DMS53 treated with DMSO at 0.1 percent for 48 hours (cell line): ENCODE measurements around the gene CCDC160.

Experiments
- DNase-seq: peaks from one replicate; lab custom pipeline; 2025; ENCODE audit not compliant: unreplicated experiment; lab: John Stamatoyannopoulos, UW

Gene CCDC160

DNA sequence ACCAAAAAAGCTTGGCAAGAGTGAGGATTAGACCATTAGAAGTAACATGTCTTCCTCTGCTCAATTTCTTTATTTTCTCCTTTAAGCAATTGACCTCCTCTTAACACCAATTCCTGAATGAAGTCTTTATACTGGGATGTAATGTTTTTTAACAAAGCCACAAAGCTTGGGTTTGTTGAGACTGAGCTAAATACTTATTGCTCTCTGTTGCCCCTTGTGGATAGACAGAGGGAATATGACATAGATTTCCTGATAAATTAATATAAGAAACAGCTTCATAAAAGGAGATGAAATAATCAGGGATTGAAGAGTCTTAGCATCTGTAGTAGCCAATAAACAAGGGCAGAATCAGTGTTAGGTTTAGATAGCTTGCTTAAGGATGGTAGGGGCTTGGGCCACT, 57.6 kb downstream of the CCDC160 start:
- DNase-seq: no peak
